ENCODE measurements around the gene ADRA2B.

ADRA2B gene

DNA sequence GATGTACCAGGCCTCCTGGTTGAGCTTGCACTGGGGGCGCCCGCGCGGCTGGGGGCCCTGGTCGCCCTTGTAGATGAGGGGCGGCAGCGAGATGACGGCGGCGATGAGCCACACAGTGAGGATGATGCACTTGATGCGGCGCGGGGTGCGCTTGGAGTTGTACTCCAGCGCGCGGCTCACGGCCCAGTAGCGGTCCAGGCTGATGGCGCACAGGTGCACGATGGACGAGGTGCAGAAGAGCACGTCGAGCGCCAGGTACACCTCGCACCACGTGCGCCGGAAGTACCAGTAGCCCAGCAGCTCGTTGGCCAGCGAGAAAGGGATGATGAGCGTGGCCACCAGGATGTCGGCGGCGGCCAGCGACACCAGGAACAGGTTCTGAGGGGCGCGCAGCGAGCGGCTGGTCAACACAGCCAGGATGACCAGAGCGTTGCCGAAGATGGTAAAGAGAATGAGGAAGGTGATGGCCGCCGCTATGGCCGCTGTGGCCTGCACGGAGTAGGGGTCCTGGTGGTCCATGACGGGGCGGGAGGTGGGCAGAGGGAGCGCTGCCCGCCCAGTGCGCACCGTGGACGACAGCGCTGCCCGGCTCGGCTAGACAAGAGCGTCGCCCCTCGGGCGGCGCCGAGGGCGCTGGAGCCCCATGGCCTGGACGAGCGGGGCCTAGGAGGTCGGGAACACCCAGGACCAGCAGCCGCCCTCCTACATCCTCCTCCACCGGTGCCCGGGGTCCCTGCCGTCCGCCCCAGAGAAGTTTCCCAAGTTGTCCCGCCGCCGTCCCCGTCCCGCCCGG, 544 bp downstream of the ADRA2B start:
- no peak for DNase-seq

DNA sequence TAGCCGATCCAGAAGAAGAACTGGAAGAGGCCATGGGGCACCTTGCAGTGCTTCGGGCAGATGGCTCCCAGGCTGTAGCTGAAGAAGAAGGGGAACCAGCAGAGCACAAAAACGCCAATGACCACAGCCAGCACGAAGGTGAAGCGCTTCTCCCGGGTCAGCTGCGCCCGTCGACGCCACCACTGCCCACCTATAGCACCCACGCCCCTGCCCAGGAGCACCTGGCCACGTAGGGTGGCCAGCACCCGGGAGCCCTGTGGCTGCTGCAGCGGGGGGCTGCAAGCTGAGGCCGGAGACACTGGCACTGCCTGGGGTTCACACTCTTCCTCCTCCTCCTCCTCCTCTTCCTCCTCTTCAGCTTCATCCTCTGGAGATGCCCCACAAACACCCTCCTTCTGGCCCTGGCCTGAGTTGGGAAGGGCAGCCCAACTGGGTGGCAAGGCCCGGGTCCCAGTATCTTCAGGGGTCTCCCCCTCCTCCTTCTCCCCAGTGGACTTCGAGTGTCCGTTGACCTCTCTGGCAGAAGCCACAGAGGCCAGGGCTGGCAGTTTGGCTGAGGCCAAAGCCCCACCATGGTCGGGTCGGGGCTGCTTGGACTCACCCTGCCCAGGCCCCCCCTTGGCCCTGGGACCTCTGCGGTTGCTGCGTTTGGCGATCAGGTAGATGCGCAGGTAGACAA, 1.3 kb downstream of the ADRA2B start:
- no peak for DNase-seq

- no peak for DNase-seq
Observed at GRCh38 chr2:96114546-96114902, 1.8 kb downstream of the ADRA2B start.

- no peak for DNase-seq
Observed at GRCh38 chr2:96113951-96114350, 2.4 kb downstream of the ADRA2B start.

DNA sequence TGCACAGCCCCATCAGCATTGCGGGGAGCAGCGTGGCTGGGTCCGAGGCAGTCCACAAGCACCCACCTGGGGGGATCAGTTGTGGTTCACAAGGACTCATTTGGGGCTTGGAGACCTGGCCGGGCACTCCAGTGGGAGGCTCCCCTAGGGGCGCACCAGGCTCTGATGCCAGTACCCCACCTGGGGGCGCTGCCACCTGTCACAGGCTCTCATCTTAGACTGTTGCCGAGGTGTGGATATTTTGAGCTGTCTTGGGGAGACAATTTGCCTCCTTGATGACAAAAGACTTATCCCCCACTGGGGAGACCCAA, 3.0 kb downstream of the ADRA2B start:
- no peak for DNase-seq

DNA sequence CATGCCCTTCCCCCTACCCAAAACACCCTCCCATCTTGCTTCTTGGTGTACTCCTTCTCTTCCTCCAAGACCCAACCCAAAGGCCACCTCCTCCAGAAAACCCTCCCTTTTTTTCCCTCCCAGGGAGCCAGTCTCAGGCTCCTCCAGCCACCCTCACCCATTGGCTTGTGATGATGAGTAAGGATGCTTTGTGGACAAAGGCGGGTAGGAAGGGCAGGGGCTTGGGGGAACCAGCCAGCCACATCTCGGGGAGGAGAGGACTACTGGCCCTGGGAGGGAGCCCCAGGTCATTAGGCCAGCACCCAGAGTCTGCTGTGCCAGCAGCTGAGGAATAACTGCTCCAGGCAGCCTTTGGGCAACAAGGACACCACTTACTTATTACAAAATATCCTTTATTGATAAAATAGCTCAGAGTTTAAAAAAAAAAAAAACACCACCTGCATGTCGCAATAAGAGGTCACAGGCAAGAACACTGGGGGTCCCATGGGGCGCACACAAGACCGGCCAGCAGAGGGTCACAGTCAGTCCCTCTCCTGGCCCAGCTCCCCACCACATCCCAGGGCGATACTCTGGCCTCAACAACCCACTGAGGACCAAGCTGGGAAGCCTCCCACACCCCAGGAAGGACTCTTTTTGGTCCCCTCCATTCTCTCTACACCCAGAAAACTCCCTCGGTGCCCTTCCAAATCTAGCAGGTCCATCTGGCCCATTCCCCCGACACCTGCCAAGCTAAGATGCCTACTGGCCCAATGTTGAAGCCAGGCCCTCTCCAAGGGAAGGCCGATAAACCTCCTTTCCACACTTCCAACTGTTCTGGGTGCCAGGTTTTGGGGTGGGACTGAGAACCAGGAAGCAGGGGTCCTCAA, 3.6 kb downstream of the ADRA2B start:
- DNase-seq = no peak

DNA sequence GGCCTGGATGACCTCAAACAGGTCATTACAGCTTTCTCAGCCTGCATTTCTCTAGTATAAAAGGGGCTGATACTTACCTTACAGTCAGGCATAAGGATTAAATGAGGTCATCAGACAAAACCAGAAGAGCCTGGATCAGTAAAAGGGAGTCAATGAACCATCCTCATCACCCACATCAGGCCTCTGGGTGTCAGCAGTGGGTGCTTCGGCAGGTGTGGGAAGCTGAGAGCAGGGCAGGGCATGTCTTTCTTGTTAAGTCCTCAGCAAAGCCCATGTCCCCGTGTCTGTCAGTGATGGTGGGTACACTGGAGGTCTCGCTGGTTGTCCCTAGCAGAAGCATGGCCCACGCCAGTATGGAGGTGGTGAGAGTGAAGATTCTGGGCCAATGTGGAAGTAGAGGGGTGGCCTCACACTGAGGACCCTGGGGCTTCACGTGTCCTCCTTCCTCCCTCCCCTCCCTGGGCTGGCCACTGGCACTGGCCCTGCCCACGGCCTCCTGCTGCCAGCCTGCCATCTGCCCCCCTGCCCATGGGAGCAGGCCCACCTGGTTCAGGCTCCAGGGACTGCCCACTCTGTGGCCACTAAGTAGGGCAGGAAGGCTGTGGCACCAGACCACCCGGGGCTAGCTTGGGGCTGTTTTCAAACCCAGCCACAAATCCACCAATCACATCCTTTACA, 4.4 kb downstream of the ADRA2B start:
- DNase-seq = no peak

DNA sequence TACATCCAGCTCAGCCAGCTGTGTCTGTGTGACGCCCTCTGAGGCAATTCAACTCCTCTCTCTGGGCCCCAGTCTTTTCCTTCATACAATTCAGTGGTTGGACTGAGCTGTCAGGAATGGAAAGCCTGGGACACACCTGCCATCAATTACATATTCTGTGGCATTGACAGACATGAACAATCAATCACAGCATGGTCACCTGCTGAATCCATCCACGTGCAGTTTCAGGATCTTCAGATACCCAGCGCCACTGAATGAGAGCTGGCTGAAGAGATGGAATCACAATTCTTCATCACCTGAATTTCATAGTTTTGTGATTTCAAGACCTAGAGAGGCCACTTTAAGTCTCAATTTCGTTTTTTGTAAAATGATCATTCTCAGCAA, 5.1 kb downstream of the ADRA2B start:
- peak in 1 of 3 experiments; percentile 21 for DNase-seq

DNA sequence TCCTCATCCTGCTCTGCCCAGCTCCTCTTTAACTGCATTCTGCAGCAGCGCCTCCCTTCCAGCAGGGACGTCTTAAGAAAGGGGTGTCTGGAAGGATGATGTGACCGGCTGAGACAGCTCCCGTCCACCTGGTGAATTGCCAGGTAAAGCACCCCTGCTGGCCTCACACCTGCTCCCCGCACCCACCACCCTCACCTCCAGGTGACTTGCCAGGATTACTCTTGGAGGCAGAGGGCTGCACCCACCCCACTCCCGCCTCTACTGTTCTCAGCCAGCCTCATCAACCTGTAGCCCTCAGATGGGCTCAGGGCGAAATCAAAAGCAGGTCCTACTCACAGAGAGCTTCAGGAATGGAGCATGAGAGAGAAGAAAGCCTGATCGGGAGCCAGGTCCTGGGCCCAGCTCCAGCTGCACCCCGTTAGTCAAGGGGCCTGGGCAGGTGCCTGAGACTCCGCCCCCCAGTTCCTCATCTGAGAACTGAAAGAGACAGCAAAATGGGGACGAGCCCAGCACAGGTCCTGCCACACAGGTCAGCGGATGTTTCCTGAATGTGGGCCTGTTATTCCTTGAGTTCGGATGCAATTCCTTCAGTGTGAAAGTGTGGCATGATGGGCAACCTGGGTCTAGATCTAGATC, 5.6 kb downstream of the ADRA2B start:
- DNase-seq = no peak

DNA sequence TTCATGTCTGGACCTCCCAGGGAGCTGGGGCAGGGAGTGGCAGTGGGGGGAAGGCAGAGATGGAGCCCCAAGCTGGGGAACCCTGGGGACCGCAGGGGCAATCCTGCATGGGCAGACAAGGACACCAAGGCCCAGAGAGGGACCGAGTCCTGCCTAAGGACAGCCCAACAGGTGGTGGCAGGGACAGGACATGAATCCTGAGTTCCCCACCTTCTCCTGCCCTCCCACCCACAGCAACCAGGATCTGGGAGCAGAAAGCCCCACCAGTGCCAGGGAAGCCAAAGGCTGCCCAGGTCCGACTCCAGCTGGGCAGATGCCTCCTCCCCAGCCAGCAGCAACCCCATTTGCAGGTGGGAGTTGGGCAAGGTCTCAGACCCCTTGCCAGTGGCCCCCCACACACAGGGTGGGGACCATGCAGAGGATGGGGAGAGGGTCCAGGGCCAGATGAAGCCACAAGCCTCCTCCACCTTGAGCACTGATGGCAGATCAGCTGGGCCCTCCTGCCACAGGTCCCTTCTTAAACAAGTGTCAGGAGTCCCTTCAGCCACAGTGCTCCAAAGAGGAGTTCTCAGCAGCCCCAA, 6.3 kb downstream of the ADRA2B start:
- no peak for DNase-seq

DNA sequence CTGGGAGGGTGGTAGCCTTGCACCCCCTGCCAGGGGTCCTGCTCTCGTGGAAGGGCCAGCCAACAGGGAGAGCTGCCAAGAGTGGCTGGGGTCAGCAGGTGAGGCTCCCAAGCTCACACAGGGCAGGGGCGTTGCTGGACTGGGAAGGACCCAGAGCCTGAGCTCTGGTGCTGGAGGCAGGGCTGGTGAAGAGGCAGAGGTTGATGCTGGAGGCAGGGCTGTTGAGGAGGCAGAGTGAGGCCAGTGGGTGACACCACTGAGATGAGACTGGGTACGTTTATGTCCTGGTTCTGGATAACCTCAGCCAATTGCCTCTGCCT, 7.0 kb downstream of the ADRA2B start:
- DNase-seq = no peak

- DNase-seq = no peak
Observed at GRCh38 chr2:96108541-96109360, 7.6 kb downstream of the ADRA2B start.

DNA sequence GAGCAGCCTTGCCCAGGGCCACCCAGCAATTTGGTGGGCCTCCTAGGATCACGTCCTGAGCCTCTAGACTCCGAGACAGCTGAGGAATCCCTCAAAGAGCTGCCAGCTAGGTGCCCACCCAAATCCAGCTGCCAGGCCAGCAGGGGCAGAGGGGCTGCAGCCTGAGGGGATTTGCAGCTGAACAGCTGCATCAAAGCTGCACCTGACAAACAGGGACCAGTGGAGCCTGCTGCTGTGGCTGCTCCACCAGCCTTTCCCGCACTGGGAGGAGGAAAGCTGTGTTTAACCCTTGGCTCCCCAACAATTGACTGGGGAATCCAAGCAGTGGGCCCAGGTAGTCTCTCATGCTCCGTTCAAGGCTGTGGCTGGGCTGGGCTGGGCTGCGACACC, 8.2 kb downstream of the ADRA2B start:
- DNase-seq = no peak

DNA sequence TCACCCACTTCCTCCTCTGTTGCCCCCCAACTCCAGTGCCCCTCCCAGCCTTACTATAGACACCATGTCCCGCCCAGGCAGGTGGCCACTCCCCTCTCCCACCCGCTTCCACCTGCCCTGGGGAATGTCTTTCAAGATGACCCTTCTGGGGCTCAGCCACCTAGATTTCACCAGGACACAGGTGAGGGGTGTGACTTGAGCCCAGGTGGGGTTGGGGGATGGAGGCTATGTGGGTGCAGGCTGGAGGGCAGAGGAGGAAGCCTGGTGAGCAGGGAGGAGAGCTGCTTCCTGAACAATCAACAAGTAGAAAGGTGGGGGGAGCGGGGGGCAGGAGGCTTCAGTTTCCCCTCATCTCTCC, 8.7 kb downstream of the ADRA2B start:
- no peak for DNase-seq

DNA sequence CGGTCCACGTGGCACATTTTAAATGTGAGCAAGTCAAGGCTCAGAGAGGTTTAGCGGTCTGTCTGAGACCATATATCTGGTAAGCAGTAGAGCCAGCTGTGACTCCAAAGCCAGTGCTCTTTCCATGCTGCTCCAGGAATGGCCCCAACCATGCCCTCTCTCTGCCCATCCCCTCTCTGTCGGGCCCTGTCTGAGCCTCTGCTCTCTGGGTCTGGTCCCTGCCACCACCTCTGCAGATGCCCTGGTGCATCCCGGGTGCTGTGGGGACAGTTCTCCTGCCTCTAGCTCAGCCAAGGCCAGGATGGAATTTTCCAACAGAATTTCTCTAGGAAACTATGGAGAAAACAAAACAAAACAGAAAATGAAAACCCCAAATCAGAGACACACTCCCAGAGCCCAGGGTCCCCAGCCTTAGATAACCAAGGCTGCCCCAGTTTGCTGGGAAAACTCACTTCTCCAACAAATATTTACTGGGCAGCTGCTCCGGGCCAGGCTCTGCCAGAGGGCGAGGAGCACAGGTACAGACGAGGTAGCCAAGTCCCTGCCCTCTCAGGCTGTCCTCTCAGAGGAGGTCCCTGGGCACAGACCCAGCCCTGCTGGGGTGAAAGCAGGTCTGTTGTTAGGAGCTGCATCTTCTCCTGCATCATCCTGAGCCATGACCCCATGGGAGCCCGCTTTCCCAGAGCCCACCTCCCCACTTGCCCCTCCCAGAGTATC, 9.2 kb downstream of the ADRA2B start:
- DNase-seq = no peak

DNA sequence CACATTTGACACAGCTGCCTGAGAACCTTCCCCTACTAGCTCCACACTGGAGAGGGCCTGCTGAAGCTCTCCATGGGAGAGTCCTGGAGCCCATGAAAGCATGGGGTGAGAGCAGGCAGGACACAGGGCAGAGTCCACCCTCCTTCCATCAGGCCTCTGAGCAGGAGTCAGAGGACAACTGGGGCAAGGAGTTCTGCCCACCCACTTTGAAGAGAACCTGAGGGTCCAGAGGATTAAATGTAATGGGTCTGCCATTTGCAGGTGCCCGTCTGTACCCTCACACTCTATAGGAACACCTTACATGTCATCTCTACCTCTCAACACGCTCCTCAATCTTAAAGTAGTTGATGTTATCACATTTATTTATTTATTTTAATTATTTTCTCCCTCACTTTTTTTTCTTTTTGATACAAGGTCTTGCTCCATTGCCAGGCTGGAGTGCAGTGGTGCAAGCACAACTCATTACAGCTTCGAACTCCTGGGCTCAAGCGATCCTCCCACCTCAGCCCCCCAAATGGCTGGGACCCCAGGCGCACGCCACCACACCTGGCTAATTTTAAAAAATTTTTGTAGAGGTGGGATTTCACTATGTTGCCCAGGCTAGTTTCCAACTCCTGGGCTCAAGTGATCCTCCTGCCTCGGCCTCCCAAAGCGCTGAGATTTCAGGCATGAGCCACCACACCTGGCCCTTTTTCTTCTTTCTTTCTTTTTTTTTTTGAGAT, 10.2 kb downstream of the ADRA2B start:
- DNase-seq = no peak

GRCh38 chr2:96105152-96105915, 11.0 kb downstream of the ADRA2B start:
- DNase-seq = no peak

- no peak for DNase-seq
Observed at GRCh38 chr2:96104487-96104861, 11.9 kb downstream of the ADRA2B start.

- DNase-seq = no peak
Observed at GRCh38 chr2:96103761-96104486, 12.4 kb downstream of the ADRA2B start.

Data from NCI-H1417 (cell line).